Stimulated activated CD4-positive, alpha-beta T cell treated with anti-CD3 and anti-CD28 coated beads, TNF-alpha, amount 100 ng/mL, for 48 hours (primary cell): Measurements from ENCODE around the gene NF1.
A peak's percentile ranks its signal among the peaks of the same experiment; 100 is the strongest.
"Not testable (repeated sequence)": the region's sequence is repeated elsewhere in the genome, so short reads cannot be mapped to it uniquely, and the experiment has no call there.

Source experiments
- DNase-seq, 3 donors: peaks; one replicate each; pipeline ENCODE4 v3.0.0-alpha.2; 2020; ENCODE audit warnings: low read depth in 3 of 3

The NF1 gene

GRCh38 chr17:31295489-31295871 lies 200.7 kb downstream of the NF1 start:
- DNase-seq: no peak

- DNase-seq: no peak
Measured at GRCh38 chr17:31296142-31296541, 201.4 kb downstream of the NF1 start.

- no peak for DNase-seq
Measured at GRCh38 chr17:31297090-31297489, 202.3 kb downstream of the NF1 start, which contains the start of gene OMG. Gene OMG, minus strand, starts transcription at chr17:31297239. Its CDS starts 908 bp downstream, at chr17:31296331.

- no peak for DNase-seq
Measured at GRCh38 chr17:31299624-31300023, 204.8 kb downstream of the NF1 start.

GRCh38 chr17:31307640-31308039 lies 212.9 kb downstream of the NF1 start:
- DNase-seq: no peak

- no peak for DNase-seq
Measured at GRCh38 chr17:31308372-31309334, 213.9 kb downstream of the NF1 start.

GRCh38 chr17:31309556-31309955 lies 214.8 kb downstream of the NF1 start:
- no peak for DNase-seq

GRCh38 chr17:31310260-31310659 lies 215.5 kb downstream of the NF1 start:
- DNase-seq: no peak

GRCh38 chr17:31310886-31311285 lies 216.1 kb downstream of the NF1 start:
- no peak for DNase-seq

- no peak for DNase-seq
Measured at GRCh38 chr17:31311526-31311925, 216.7 kb downstream of the NF1 start.

GRCh38 chr17:31312223-31312622 lies 217.4 kb downstream of the NF1 start:
- not testable (repeated sequence) for DNase-seq

GRCh38 chr17:31313982-31314781 lies 219.4 kb downstream of the NF1 start, which contains the start of gene EVI2B:
Gene EVI2B, minus strand, starts transcription at chr17:31314054. Its CDS starts 8,445 bp downstream, at chr17:31305609.
- DNase-seq: no peak

- DNase-seq: no peak
Measured at GRCh38 chr17:31314782-31315100, 220.0 kb downstream of the NF1 start.

- peak in 2 of 3 donors; percentile 33 to 50 for DNase-seq
Measured at GRCh38 chr17:31318298-31318801, 223.6 kb downstream of the NF1 start.

GRCh38 chr17:31318851-31319661 lies 224.3 kb downstream of the NF1 start:
- no peak for DNase-seq

- no peak for DNase-seq
Measured at GRCh38 chr17:31320241-31320640, 225.5 kb downstream of the NF1 start.

- DNase-seq: no peak
Measured at GRCh38 chr17:31320791-31321190, 226.0 kb downstream of the NF1 start.

- DNase-seq: peak; percentile 52 to 75 (median 71)
Measured at GRCh38 chr17:31321481-31321880, 226.7 kb downstream of the NF1 start, which contains the start of gene EVI2A. Gene EVI2A, minus strand, starts transcription at chr17:31321622. Its CDS starts 2,609 bp downstream, at chr17:31319013.

GRCh38 chr17:31321966-31322365 lies 227.2 kb downstream of the NF1 start:
- no peak for DNase-seq

- DNase-seq: no peak
Measured at GRCh38 chr17:31323551-31323950, 228.8 kb downstream of the NF1 start.

GRCh38 chr17:31327534-31328159 lies 232.9 kb downstream of the NF1 start:
- DNase-seq: no peak
